ENCODE results near the gene MKS1. TPM values are rescaled to one million over a fixed set of nuclear protein-coding genes. Genes with fewer than 3 reads are reported as not detected.

MKS1 gene
- total and polyA plus RNA-seq, 10 of the 15 experiments (the other 5 are each of a cell fraction or from before 2014, with no cell fraction given): 5.7 to 21.4 (median 13.9) TPM

DNA sequence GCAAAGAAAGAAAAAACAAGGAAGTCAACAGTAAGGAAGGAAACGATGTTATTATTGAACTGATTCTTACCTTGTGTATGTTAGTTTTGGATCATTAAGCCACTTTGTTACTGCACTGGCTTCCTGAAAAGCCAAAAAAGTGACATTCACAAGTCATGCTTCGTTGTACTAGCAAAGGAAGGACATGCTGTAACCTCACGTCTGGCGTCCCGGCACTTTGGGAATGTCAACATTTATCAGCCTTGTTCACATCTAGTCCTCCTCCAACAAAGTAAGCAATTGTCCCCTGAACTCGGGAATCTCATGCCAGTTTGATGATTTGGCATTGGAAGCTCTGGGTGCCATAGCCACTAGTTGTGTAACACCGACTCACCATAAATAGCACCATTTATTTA lies 731 bp upstream of the MKS1 start (continued):
- TF ChIP-seq, protein P1, sequence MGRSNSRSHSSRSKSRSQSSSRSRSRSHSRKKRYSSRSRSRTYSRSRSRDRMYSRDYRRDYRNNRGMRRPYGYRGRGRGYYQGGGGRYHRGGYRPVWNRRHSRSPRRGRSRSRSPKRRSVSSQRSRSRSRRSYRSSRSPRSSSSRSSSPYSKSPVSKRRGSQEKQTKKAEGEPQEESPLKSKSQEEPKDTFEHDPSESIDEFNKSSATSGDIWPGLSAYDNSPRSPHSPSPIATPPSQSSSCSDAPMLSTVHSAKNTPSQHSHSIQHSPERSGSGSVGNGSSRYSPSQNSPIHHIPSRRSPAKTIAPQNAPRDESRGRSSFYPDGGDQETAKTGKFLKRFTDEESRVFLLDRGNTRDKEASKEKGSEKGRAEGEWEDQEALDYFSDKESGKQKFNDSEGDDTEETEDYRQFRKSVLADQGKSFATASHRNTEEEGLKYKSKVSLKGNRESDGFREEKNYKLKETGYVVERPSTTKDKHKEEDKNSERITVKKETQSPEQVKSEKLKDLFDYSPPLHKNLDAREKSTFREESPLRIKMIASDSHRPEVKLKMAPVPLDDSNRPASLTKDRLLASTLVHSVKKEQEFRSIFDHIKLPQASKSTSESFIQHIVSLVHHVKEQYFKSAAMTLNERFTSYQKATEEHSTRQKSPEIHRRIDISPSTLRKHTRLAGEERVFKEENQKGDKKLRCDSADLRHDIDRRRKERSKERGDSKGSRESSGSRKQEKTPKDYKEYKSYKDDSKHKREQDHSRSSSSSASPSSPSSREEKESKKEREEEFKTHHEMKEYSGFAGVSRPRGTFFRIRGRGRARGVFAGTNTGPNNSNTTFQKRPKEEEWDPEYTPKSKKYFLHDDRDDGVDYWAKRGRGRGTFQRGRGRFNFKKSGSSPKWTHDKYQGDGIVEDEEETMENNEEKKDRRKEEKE (IDR thresholded peaks at IDR 0.05): no peak

DNA sequence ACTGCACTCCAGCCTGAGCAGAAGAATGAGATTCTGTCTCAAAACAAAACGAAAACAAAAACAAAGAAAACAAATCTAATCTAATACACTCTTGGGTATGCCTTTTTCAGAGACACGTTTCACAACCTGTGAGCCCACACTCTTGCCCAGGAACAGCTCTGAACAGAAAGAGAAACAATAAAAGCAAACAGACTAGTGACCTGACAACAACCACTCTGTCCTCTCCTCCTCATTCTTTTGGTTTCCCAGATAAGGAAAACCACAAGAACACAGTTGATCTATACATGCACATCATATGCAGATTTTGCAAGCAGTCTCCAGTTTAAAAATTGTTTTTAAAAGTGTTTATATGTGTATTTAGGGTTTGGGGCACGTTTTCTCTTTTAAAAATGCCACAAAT lies 1.3 kb downstream of the MKS1 start:
- no peaks in the 10 kb centered on the region for H3K36me3 ChIP-seq (ENCODE audit: control insufficient read depth in 2 of 2, insufficient read depth in 2 of 2, low read length in 1 of 2)
- DNase-seq (ENCODE audit: low read depth, low spot score) (no peak), FAIRE-seq (no peak), ATAC-seq (no peak)
- intact Hi-C loops (cut with micrococcal nuclease; ENCODE audit: unreplicated experiment): no loop called here
- H3K9ac ChIP-seq (ENCODE audit: control insufficient read depth, insufficient read depth, low read length): no peak overlapping the region
- H2AFZ ChIP-seq (ENCODE audit: control insufficient read depth, low read depth, low read length): no peak overlapping the region
- H3K9me3 ChIP-seq (replicated peaks; ENCODE audit: control insufficient read depth, insufficient read depth, low read length): no peaks in the 10 kb centered on the region
- no peaks in the 10 kb centered on the region; the same call in 1 of the 2 replicates for H3K79me2 ChIP-seq (ENCODE audit: control insufficient read depth, insufficient read depth, low read length)
- no peaks in the 10 kb centered on the region for H3K27me3 ChIP-seq (replicated peaks in 1 of 2; ENCODE audit: control insufficient read depth in 2 of 2, insufficient read depth in 2 of 2, low read length in 1 of 2)
- H3K4me3 ChIP-seq: no peak overlapping the region
- H4K20me1 ChIP-seq (ENCODE audit: control insufficient read depth, insufficient read depth): no peaks in the 10 kb centered on the region
- in situ Hi-C loops (cut with MboI): no loop called here
- TF ChIP-seq TAF1 (IDR thresholded peaks at IDR 0.05; ENCODE audit: borderline replicate concordance, low read depth, low read length) (no peak), RB1 (IDR thresholded peaks at IDR 0.05; ENCODE audit: borderline replicate concordance) (no peak), TCF3 (IDR thresholded peaks at IDR 0.05; ENCODE audit: borderline replicate concordance, insufficient read depth, low read depth, low read length) (no peak), PML (IDR thresholded peaks at IDR 0.05; ENCODE audit: low read length) (no peak), RUNX3 (IDR thresholded peaks at IDR 0.05; ENCODE audit: low read length) (no peak), ZSCAN29 (IDR thresholded peaks at IDR 0.05) (no peak), POU2F2 (IDR thresholded peaks at IDR 0.05; ENCODE audit: borderline replicate concordance, low read depth, low read length) (no peak), GATAD2B (conservative IDR thresholded peaks at IDR 0.05; ENCODE audit: low read depth) (no peak), ZNF207 (IDR thresholded peaks at IDR 0.05; ENCODE audit: borderline replicate concordance) (no peak), GABPA (IDR thresholded peaks at IDR 0.05; ENCODE audit: low read depth) (no peak), SREBF1 (IDR thresholded peaks at IDR 0.05; ENCODE audit: low read length) (no peak)
- TF ChIP-seq, protein P2, sequence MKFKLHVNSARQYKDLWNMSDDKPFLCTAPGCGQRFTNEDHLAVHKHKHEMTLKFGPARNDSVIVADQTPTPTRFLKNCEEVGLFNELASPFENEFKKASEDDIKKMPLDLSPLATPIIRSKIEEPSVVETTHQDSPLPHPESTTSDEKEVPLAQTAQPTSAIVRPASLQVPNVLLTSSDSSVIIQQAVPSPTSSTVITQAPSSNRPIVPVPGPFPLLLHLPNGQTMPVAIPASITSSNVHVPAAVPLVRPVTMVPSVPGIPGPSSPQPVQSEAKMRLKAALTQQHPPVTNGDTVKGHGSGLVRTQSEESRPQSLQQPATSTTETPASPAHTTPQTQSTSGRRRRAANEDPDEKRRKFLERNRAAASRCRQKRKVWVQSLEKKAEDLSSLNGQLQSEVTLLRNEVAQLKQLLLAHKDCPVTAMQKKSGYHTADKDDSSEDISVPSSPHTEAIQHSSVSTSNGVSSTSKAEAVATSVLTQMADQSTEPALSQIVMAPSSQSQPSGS (IDR thresholded peaks at IDR 0.05; ENCODE audit: low read length): no peak
- TF ChIP-seq, protein P3, sequence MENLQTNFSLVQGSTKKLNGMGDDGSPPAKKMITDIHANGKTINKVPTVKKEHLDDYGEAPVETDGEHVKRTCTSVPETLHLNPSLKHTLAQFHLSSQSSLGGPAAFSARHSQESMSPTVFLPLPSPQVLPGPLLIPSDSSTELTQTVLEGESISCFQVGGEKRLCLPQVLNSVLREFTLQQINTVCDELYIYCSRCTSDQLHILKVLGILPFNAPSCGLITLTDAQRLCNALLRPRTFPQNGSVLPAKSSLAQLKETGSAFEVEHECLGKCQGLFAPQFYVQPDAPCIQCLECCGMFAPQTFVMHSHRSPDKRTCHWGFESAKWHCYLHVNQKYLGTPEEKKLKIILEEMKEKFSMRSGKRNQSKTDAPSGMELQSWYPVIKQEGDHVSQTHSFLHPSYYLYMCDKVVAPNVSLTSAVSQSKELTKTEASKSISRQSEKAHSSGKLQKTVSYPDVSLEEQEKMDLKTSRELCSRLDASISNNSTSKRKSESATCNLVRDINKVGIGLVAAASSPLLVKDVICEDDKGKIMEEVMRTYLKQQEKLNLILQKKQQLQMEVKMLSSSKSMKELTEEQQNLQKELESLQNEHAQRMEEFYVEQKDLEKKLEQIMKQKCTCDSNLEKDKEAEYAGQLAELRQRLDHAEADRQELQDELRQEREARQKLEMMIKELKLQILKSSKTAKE (IDR thresholded peaks at IDR 0.05; ENCODE audit: low read depth, poor library complexity, severe bottlenecking): no peak
- TF ChIP-seq, protein P4, sequence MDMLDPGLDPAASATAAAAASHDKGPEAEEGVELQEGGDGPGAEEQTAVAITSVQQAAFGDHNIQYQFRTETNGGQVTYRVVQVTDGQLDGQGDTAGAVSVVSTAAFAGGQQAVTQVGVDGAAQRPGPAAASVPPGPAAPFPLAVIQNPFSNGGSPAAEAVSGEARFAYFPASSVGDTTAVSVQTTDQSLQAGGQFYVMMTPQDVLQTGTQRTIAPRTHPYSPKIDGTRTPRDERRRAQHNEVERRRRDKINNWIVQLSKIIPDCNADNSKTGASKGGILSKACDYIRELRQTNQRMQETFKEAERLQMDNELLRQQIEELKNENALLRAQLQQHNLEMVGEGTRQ (IDR thresholded peaks at IDR 0.05; ENCODE audit: borderline replicate concordance, low read depth, low read length): no peak
- ChIA-PET RAD21 (ENCODE audit: unreplicated experiment) (interaction anchor here (1.2 kb wide), 1 partner anchor 18 kb away, joined by 3 read pairs; no protein-coding TSS in a partner anchor), POLR2A (interaction anchor here (0.6 to 1.5 kb wide), 2 partner anchors 31 to 211 kb away, joined by 3 to 7 read pairs; partner anchors contain the start of gene SRSF1), SMC1A (ENCODE audit: uncharacterized antibody, unreplicated experiment) (no interaction called here), CTCF (interaction anchor here (3.0 to 8.2 kb wide), 3 partner anchors 13 to 32 kb away, joined by 12 to 65 read pairs (median 29); no protein-coding TSS in a partner anchor)
- no TSS peak for BruUV-seq (replicated peaks)
- no peak overlapping the region for H3K27ac ChIP-seq (ENCODE audit: control insufficient read depth, insufficient read depth)
- peaks cover 12% of the 10 kb centered on the region for H3K4me1 ChIP-seq (ENCODE audit: control insufficient read depth, insufficient read depth, low read length)
- 36% methylated on average over 3 of the region's 3 CpGs for WGBS (ENCODE audit: insufficient coverage, insufficient replicate concordance, low lambda C conversion rate, missing lambda C conversion rate)
- no peak overlapping the region for H3K4me2 ChIP-seq (ENCODE audit: control insufficient read depth, insufficient read depth)

Data from GM12878 (cell line).